22Rv1 (cell line): Measurements from ENCODE around the gene SPATA3.

Experiments used
- CTCF ChIP-seq: fragments of 450-650 bp; IDR thresholded peaks from 2 replicates; pipeline ENCODE4 v1.5.1; 2017; ENCODE audit warnings: mild to moderate bottlenecking
- ZFX ChIP-seq: fragments of 450-650 bp; IDR thresholded peaks from 2 replicates; pipeline ENCODE4 v1.6.1; 2017; ENCODE audit warnings: antibody characterized with exemption, borderline replicate concordance

DNA sequence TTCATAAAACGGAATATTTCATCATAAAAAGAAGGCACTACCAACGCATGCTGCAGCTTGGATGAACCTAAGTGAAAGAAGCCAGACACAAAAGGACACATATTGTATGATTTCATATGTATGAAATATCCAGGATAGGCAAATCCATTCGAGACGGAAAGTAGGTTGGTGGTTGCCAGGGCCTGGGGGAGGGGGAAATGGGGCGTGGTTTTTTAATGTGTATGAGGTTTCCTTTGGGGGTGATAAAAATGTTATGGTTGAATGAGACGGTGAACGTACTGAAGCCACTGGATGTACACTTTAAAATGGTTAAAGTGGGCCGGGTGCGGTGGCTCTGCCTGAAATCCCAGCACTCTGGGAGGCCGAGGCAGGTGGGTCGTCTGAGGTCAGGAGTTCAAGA lies 20.0 kb upstream of the SPATA3 start:
- TF ChIP-seq CTCF, result no peak
- TF ChIP-seq ZFX, result no peak
